ENCODE results near the gene KIF19. TPM values are rescaled to one million over a fixed set of nuclear protein-coding genes. Genes with fewer than 3 reads are reported as not detected.

KIF19 gene
- total RNA-seq, 1 donor, result not detected

GRCh38 chr17:74362810-74363498 lies 36.9 kb downstream of the KIF19 start:
- no peak for TF ChIP-seq CTCF (IDR thresholded peaks at IDR 0.05; ENCODE audit: insufficient read depth, low read length)
- DNase-seq (ENCODE audit: low read depth), result no peak

GRCh38 chr17:74367206-74367605 lies 41.2 kb downstream of the KIF19 start, which contains the start of gene GPR142:
Gene GPR142, plus strand, starts transcription at chr17:74367506. Its CDS starts 2,035 bp downstream, at chr17:74369541.
- no peak for TF ChIP-seq CTCF (IDR thresholded peaks at IDR 0.05; ENCODE audit: insufficient read depth, low read length)
- no peak within 1 kb of the TSS for H3K4me3 ChIP-seq (ENCODE audit: low read depth, low read length)
- no peak for DNase-seq (ENCODE audit: low read depth)

More at GRCh38 chr17:74362810-74363498, 36.9 kb downstream of the KIF19 start:
- no peak overlapping the region for H3K4me3 ChIP-seq (ENCODE audit: low read depth, low read length)

GRCh38 chr17:74368341-74369081 lies 42.5 kb downstream of the KIF19 start:
- TF ChIP-seq CTCF (IDR thresholded peaks at IDR 0.05; ENCODE audit: insufficient read depth, low read length), result peak; percentile 96
- DNase-seq (ENCODE audit: low read depth), result peak; percentile 63
- no peak overlapping the region for H3K4me3 ChIP-seq (ENCODE audit: low read depth, low read length)

- TF ChIP-seq CTCF (IDR thresholded peaks at IDR 0.05; ENCODE audit: insufficient read depth, low read length), result no peak
- no peak overlapping the region for H3K4me3 ChIP-seq (ENCODE audit: low read depth, low read length)
- DNase-seq (ENCODE audit: low read depth), result no peak
These were observed 43.2 kb downstream of the KIF19 start for GRCh38 chr17:74369221-74369620.

- TF ChIP-seq CTCF (IDR thresholded peaks at IDR 0.05; ENCODE audit: insufficient read depth, low read length), result no peak
- no peak for DNase-seq (ENCODE audit: low read depth)
- no peak overlapping the region for H3K4me3 ChIP-seq (ENCODE audit: low read depth, low read length)
These were observed 43.9 kb downstream of the KIF19 start for GRCh38 chr17:74369665-74370490.

GRCh38 chr17:74371653-74372147 lies 45.7 kb downstream of the KIF19 start:
- no peak overlapping the region for H3K4me3 ChIP-seq (ENCODE audit: low read depth, low read length)
- no peak for TF ChIP-seq CTCF (IDR thresholded peaks at IDR 0.05; ENCODE audit: insufficient read depth, low read length)
- no peak for DNase-seq (ENCODE audit: low read depth)

All from fibroblast of the aortic adventitia (primary cell).